K562 (cell line): ENCODE results near the gene VN1R2. TPM values are rescaled to one million over a fixed set of nuclear protein-coding genes. Genes with fewer than 3 reads are reported as not detected.
A peak's percentile ranks its signal among the peaks of the same experiment; 100 is the strongest.

Source experiments
- ATAC-seq: fragments of 200-7000 bp; cut with Tn5 transposase; 3 replicates; pipeline ENCODE4 v1.9.1; 2020; ENCODE audit warnings: moderate library complexity
- BruUV-seq: library from RNA; stranded (reverse); fragments of 400-500 nt; replicated peaks from 2 replicates; lab custom pipeline; 2021; lab: Mats Ljungman, UMichigan
- CTCF ChIA-PET: fragments of 300-600 bp; formaldehyde crosslinking; extraction: SDS; loops from one replicate; lab custom pipeline; 2021; ENCODE audit warnings: low intra/inter-chr PET ratio; lab: Yijun Ruan, JAX
- POLR2A ChIA-PET: fragments of 300-600, 350-650 bp; sonication (Branson Sonifier 250); formaldehyde crosslinking; extraction: SDS; loops from one replicate; lab custom pipeline; 2021; ENCODE audit warnings: antibody characterized with exemption, inconsistent platforms; lab: Yijun Ruan, JAX
- DNase-seq, 4 experiments: peaks; one replicate each; pipeline versions ENCODE4 v3.0.0 to v3.0.0-alpha.2; 2011 to 2018; ENCODE audit warnings: low spot score in 3 of 4, mixed read lengths in 3 of 4; ENCODE audit errors: extremely low read depth in 1 of 4
- FAIRE-seq: peaks from 2 replicates; lab custom pipeline; 2011; peaks lifted over from hg19 to GRCh38; lab: Jason Lieb, UNC
- H2AFZ ChIP-seq: 2 replicates; pipeline ENCODE4 v1.6.0; 2011; ENCODE audit warnings: low read depth, low read length, control low read depth, inconsistent platforms
- H3K27ac ChIP-seq: fragments of 200-600 bp; 3 replicates; pipeline ENCODE4 v1.8.0; 2011; ENCODE audit warnings: low read depth, mild to moderate bottlenecking, control low read depth, inconsistent platforms, low read length, moderate library complexity, mixed read lengths; ENCODE audit errors: extremely low read depth
- H3K27me3 ChIP-seq, 2 experiments: fragments of 300-600 bp in 1 of 2; 2 replicates in 1 of 2; 3 replicates in 1 of 2; pipeline versions ENCODE4 v1.6.0 to v1.8.0; 2011; ENCODE audit warnings: inconsistent platforms in 2 of 2, low read length in 2 of 2, mild to moderate bottlenecking in 1 of 2, mixed read lengths in 1 of 2, moderate library complexity in 1 of 2; ENCODE audit not compliant: control insufficient read depth in 2 of 2, insufficient read depth in 2 of 2
- H3K36me3 ChIP-seq: fragments of 300-600 bp; 3 replicates; pipeline ENCODE4 v1.8.0; 2011; ENCODE audit warnings: mild to moderate bottlenecking, low read length, inconsistent platforms; ENCODE audit not compliant: control insufficient read depth, insufficient read depth
- H3K4me1 ChIP-seq, 2 experiments: fragments of 200-600 bp in 1 of 2; replicated peaks in 1 of 2; 2 replicates in 1 of 2; 3 replicates in 1 of 2; pipeline versions ENCODE4 v1.5.1 to v1.8.0; 2011; ENCODE audit warnings: inconsistent platforms in 2 of 2, low read length in 2 of 2, mild to moderate bottlenecking in 1 of 2, mixed read lengths in 1 of 2, moderate library complexity in 1 of 2; ENCODE audit not compliant: control insufficient read depth in 2 of 2, insufficient read depth in 2 of 2
- H3K4me2 ChIP-seq: 2 replicates; pipeline ENCODE4 v1.6.1; 2011; ENCODE audit warnings: low read length, control low read depth, inconsistent platforms, mixed read lengths; ENCODE audit not compliant: insufficient read depth
- H3K4me3 ChIP-seq: fragments of 200-600 bp; sonication (generic), shearing (Covaris generic); 2 replicates; pipeline ENCODE4 v1.5.1; 2016; ENCODE audit warnings: control low read depth, inconsistent platforms
- H3K79me2 ChIP-seq: fragments of 200-600 bp; 3 replicates; pipeline ENCODE4 v1.8.0; 2011; ENCODE audit warnings: low read length, inconsistent platforms; ENCODE audit not compliant: control insufficient read depth, insufficient read depth
- H3K9ac ChIP-seq, 2 experiments: 2 replicates each; pipeline versions ENCODE4 v1.6.0 to v1.6.1; 2011; ENCODE audit warnings: low read depth in 2 of 2, low read length in 2 of 2, control low read depth in 1 of 2, inconsistent platforms in 1 of 2, mild to moderate bottlenecking in 1 of 2, mixed read lengths in 1 of 2; ENCODE audit not compliant: insufficient read depth in 1 of 2
- H3K9me1 ChIP-seq: one replicate; pipeline ENCODE4 v1.6.0; 2011; ENCODE audit warnings: inconsistent platforms, mild to moderate bottlenecking, low read length, moderate library complexity; ENCODE audit not compliant: control insufficient read depth, insufficient read depth
- H3K9me3 ChIP-seq: replicated peaks from 2 replicates; pipeline ENCODE4 v1.5.1; 2011; ENCODE audit warnings: low read depth, low read length, inconsistent platforms; ENCODE audit not compliant: control insufficient read depth, insufficient read depth
- H4K20me1 ChIP-seq: replicated peaks from 2 replicates; pipeline ENCODE4 v1.6.1; 2011; ENCODE audit warnings: low read length, inconsistent platforms, mixed read lengths; ENCODE audit not compliant: control insufficient read depth, insufficient read depth
- DMBX1 ChIP-seq: fragments of 250-450 bp; sonication (Bioruptor Pico); IDR thresholded peaks from 2 replicates; pipeline ENCODE4 v1.8.0; 2022; ENCODE audit warnings: inconsistent platforms, mild to moderate bottlenecking, moderate library complexity, borderline replicate concordance
- ELF2 ChIP-seq: fragments of 250-450 bp; sonication (Bioruptor Pico); IDR thresholded peaks from 2 replicates; pipeline ENCODE4 v1.5.0; 2021; ENCODE audit warnings: mild to moderate bottlenecking
- GTF2E2 ChIP-seq: fragments of 200-800 bp; sonication (Bioruptor generic); IDR thresholded peaks from 2 replicates; pipeline ENCODE4 v1.6.1; 2016; ENCODE audit warnings: missing genetic modification characterization, missing compliant biosample characterization
- MTA3 ChIP-seq: fragments of 450-650 bp; formaldehyde crosslinking; IDR thresholded peaks from 2 replicates; pipeline ENCODE4 v1.6.1; 2017; ENCODE audit warnings: mild to moderate bottlenecking, borderline replicate concordance
- NONO ChIP-seq, 2 experiments: fragments of 200-400 bp in 1 of 2; fragments of 450-650 bp in 1 of 2; formaldehyde crosslinking in 1 of 2; IDR thresholded peaks; 2 replicates each; pipeline ENCODE4 v1.6.1; 2017; ENCODE audit warnings: low read depth in 2 of 2, mild to moderate bottlenecking in 2 of 2, moderate library complexity in 2 of 2, low read length in 1 of 2
- POLR2B ChIP-seq: fragments of 450-650 bp; IDR thresholded peaks from 2 replicates; pipeline ENCODE4 v1.6.1; 2018; ENCODE audit warnings: low read depth; ENCODE audit not compliant: partially characterized antibody
- SMAD2 ChIP-seq: fragments of 150-350 bp; IDR thresholded peaks from 2 replicates; pipeline ENCODE4 v1.6.1; 2014; ENCODE audit warnings: low read depth, mild to moderate bottlenecking, low read length
- ZFX ChIP-seq: sonication (generic); formaldehyde crosslinking; IDR thresholded peaks from 2 replicates; pipeline ENCODE4 v1.8.0; 2022; ENCODE audit warnings: mild to moderate bottlenecking, missing genetic modification reagents, moderate library complexity
- ZNF124 ChIP-seq: sonication (generic); formaldehyde crosslinking; IDR thresholded peaks from 2 replicates; pipeline ENCODE4 v1.8.1; 2022; ENCODE audit warnings: missing genetic modification reagents
- ZNF274 ChIP-seq: IDR thresholded peaks from 2 replicates; pipeline ENCODE4 v1.6.1; 2011; ENCODE audit warnings: low read depth, mild to moderate bottlenecking, low read length, moderate library complexity, borderline replicate concordance
- ZNF583 ChIP-seq: fragments of 250-450 bp; sonication (Bioruptor Pico); IDR thresholded peaks from 2 replicates; pipeline ENCODE4 v1.4.0; 2020
- WGBS: fragments of 100-300 bp; shearing (Covaris generic); methylation state at CpG from one replicate; pipeline ENCODE4 v1.1.6; 2016; ENCODE audit warnings: low coverage, mixed read lengths; ENCODE audit not compliant: insufficient coverage; ENCODE audit errors: missing lambda C conversion rate; 5-methylcytosine and 5-hydroxymethylcytosine counted together
- in situ Hi-C: fragments of 300-500 bp; cut with MboI; formaldehyde crosslinking; loops from 4 replicates; pipeline ENCODE4 v1.15.0; 2018; ENCODE audit warnings: inconsistent platforms, mixed read lengths
- intact Hi-C: fragments of 100-400 bp; cut with micrococcal nuclease; formaldehyde crosslinking; loops from 2 replicates; pipeline ENCODE4 v1.14.2; 2022
- polyA plus RNA-seq, 8 experiments: library from polyadenylated mRNA; depleted of rRNA in 4 of 8; stranded (reverse) in 5 of 8; unstranded in 3 of 8; fragments of >200 nt; fragmentation: Nextera tagmentation in 2 of 8; fragmentation: Illumina TruSeq in 1 of 8; extraction: Ambion mirVana in 2 of 8; extraction: Trizol in 1 of 8; gene quantifications; 2 replicates each; pipeline versions ENCODE4 v1.2.1 to v1.2.3, GENCODE V29; 2011 to 2014; ENCODE audit warnings: inconsistent platforms in 1 of 8, missing spikeins in 1 of 8
- total RNA-seq, 7 experiments: library from RNA; depleted of rRNA in 6 of 7; stranded (reverse); fragments of >200 nt in 6 of 7; fragmentation: Illumina TruSeq in 2 of 7; extraction: Trizol in 2 of 7; gene quantifications; 2 replicates each; pipeline versions ENCODE4 v1.2.1 to v1.2.3, GENCODE V29; 2011 to 2021; ENCODE audit warnings: low replicate concordance in 1 of 7
- TF ChIP-seq, protein P1 (sequence below): sonication (generic); formaldehyde crosslinking; IDR thresholded peaks from 2 replicates; pipeline ENCODE4 v1.8.1; 2023; ENCODE audit warnings: mild to moderate bottlenecking, missing genetic modification reagents

Gene VN1R2
- total and polyA plus RNA-seq, 9 of the 15 experiments (the other 6 are each of a cell fraction or from before 2014, with no cell fraction given), result not detected

DNA sequence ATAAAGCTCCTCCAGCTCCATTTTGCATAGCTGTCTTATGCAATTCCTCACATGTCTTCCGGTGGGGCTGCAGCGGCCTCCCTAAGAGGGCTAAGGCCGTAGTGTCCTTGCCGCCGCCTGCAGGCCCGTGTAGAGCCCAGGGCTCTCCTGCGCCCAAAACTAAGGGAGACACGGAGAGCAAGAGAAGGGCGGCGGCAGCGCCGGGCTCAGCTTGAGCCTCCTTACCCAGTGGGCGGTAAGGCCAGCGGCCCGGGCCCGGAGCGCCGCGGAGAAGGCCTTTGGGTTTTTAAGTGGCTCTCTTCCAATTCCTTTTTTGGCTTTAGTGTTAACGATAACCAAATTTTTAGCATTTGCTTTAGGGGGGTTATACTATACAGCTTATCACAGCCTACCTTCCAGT, 33.5 kb upstream of the VN1R2 start (continued):
- TF ChIP-seq, protein P1, sequence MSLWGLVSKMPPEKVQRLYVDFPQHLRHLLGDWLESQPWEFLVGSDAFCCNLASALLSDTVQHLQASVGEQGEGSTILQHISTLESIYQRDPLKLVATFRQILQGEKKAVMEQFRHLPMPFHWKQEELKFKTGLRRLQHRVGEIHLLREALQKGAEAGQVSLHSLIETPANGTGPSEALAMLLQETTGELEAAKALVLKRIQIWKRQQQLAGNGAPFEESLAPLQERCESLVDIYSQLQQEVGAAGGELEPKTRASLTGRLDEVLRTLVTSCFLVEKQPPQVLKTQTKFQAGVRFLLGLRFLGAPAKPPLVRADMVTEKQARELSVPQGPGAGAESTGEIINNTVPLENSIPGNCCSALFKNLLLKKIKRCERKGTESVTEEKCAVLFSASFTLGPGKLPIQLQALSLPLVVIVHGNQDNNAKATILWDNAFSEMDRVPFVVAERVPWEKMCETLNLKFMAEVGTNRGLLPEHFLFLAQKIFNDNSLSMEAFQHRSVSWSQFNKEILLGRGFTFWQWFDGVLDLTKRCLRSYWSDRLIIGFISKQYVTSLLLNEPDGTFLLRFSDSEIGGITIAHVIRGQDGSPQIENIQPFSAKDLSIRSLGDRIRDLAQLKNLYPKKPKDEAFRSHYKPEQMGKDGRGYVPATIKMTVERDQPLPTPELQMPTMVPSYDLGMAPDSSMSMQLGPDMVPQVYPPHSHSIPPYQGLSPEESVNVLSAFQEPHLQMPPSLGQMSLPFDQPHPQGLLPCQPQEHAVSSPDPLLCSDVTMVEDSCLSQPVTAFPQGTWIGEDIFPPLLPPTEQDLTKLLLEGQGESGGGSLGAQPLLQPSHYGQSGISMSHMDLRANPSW, result no peak
- TF ChIP-seq MTA3 (no peak), POLR2B (no peak), ELF2 (CRISPR knock-in tag) (no peak), ZFX (CRISPR knock-in tag) (no peak), SMAD2 (no peak), ZNF583 (no peak), GTF2E2 (tag) (no peak)

DNA sequence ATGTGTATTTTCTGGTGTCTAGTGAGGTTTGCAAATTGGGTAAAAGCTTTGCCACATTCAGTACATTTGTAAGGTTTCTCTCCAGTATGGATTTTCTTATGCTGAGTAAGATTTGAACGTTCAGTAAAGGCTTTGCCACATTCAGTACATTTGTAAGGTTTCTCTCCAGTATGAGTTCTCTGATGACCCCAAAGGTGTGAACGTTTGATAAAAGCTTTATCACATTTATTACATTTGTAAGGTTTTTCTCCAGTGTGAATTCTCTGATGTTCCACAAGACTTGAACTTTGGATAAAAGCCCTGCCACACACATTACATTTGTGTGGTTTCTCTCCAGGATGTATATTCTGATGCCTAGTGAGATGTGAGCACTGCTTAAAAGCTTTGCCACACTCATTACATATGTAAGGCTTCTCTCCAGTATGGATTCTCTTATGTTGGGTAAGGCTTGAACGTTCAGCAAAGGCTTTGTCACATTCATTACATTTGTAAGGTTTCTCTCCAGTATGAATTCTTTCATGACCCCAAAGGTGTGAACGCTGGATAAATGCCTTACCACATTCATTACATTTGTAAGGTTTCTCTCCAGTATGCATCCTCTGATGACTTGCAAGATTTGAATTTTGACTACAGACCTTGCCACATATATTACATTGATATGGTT, 20.8 kb upstream of the VN1R2 start:
- ChIA-PET POLR2A (interaction anchor here (0.8 kb wide), 1 partner anchor 79 kb away, joined by 3 read pairs; no protein-coding TSS in a partner anchor), CTCF (no interaction called here)
- Histone ChIP-seq H3K4me1 (no peaks in the 10 kb centered on the region), H3K4me3 (no peak overlapping the region), H3K79me2 (no peaks in the 10 kb centered on the region), H3K9me1 (no peaks in the 10 kb centered on the region), H3K27ac (no peak overlapping the region), H3K9me3 (no peaks in the 10 kb centered on the region), H2AFZ (no peak overlapping the region), H3K9ac (no peak overlapping the region), H3K36me3 (no peaks in the 10 kb centered on the region), H3K27me3 (no peaks in the 10 kb centered on the region), H3K4me2 (no peak overlapping the region), H4K20me1 (no peaks in the 10 kb centered on the region)
- WGBS, result 0% methylated on average over 4 of the region's 4 CpGs
- in situ Hi-C loops, result no loop called here
- ATAC-seq (no peak), FAIRE-seq (no peak), DNase-seq (no peak)
- intact Hi-C loops, result no loop called here
- no TSS peak for BruUV-seq
- no peak for TF ChIP-seq DMBX1
- TF ChIP-seq ZNF274, result peak; percentile 95
- no peak for TF ChIP-seq NONO (IDR thresholded peaks at IDR 0.05; ENCODE audit: low read depth in 2 of 2, low read length in 1 of 2)
- TF ChIP-seq ZNF124 (CRISPR knock-in tag), result no peak
